IMR-90 (cell line): ENCODE data around the gene LCN12. TPM values are rescaled to one million over a fixed set of nuclear protein-coding genes. Genes with fewer than 3 reads are reported as not detected.

Source experiments
- ATAC-seq: fragments of 200-7000 bp; cut with Tn5 transposase; 2 replicates; pipeline ENCODE4 v1.9.1; 2020; ENCODE audit warnings: low read depth, mild to moderate bottlenecking, moderate library complexity
- BruUV-seq: library from RNA; stranded (reverse); fragments of 400-500 nt; replicated peaks from 2 replicates; lab custom pipeline; 2021; lab: Mats Ljungman, UMichigan
- CTCF ChIA-PET: fragments of 300-600 bp; formaldehyde crosslinking; extraction: SDS; loops from one replicate; lab custom pipeline; 2021; ENCODE audit warnings: antibody characterized with exemption; lab: Yijun Ruan, JAX
- POLR2A ChIA-PET: fragments of 300-600 bp; sonication (Branson Sonifier 250); formaldehyde crosslinking; loops from one replicate; lab custom pipeline; 2022; ENCODE audit warnings: antibody characterized with exemption; ENCODE audit not compliant: unreplicated experiment; lab: Charles Lee
- DNase-seq: peaks from one replicate; pipeline ENCODE4 v3.0.0; 2013
- H2AFZ ChIP-seq: replicated peaks from 2 replicates; pipeline ENCODE3; 2013; ENCODE audit warnings: low read length, mild to moderate bottlenecking; ENCODE audit not compliant: poor library complexity
- H2AK5ac ChIP-seq: 2 replicates; pipeline ENCODE4 v1.6.1; 2013; ENCODE audit warnings: low read depth, low read length, inconsistent platforms
- H2AK9ac ChIP-seq: replicated peaks from 2 replicates; pipeline ENCODE3; 2013; ENCODE audit warnings: mild to moderate bottlenecking, low read depth, low read length, moderate library complexity; ENCODE audit not compliant: poor library complexity
- H2BK120ac ChIP-seq: 2 replicates; pipeline ENCODE4 v1.6.1; 2013; ENCODE audit warnings: low read depth, low read length, inconsistent platforms
- H2BK15ac ChIP-seq: 3 replicates; pipeline ENCODE4 v1.6.1; 2013; ENCODE audit warnings: low read depth, low read length, inconsistent platforms
- H2BK20ac ChIP-seq: 2 replicates; pipeline ENCODE4 v1.6.1; 2013; ENCODE audit warnings: low read depth, mild to moderate bottlenecking, inconsistent platforms, low read length, moderate library complexity
- H2BK5ac ChIP-seq: 2 replicates; pipeline ENCODE4 v1.6.1; 2013; ENCODE audit warnings: mild to moderate bottlenecking, low read depth, low read length, inconsistent platforms; ENCODE audit not compliant: poor library complexity, severe bottlenecking
- H3K14ac ChIP-seq: replicated peaks from 2 replicates; pipeline ENCODE4 v1.6.1; 2013; ENCODE audit warnings: low read depth, low read length, inconsistent platforms
- H3K18ac ChIP-seq: 2 replicates; pipeline ENCODE4 v1.6.1; 2013; ENCODE audit warnings: low read depth, low read length, control low read depth
- H3K23ac ChIP-seq: 2 replicates; pipeline ENCODE4 v1.6.1; 2013; ENCODE audit warnings: low read depth, low read length, inconsistent platforms
- H3K27ac ChIP-seq: 2 replicates; pipeline ENCODE4 v1.5.1; 2013; ENCODE audit warnings: mild to moderate bottlenecking, control low read depth, low read length; ENCODE audit not compliant: insufficient read depth
- H3K27me3 ChIP-seq: 2 replicates; pipeline ENCODE4 v1.6.1; 2013; ENCODE audit warnings: low read length; ENCODE audit not compliant: control insufficient read depth, insufficient read depth
- H3K36me3 ChIP-seq: 2 replicates; pipeline ENCODE4 v1.6.1; 2013; ENCODE audit warnings: low read length, mixed read lengths; ENCODE audit not compliant: control insufficient read depth, insufficient read depth
- H3K4ac ChIP-seq: 2 replicates; pipeline ENCODE4 v1.6.1; 2013; ENCODE audit warnings: low read depth, low read length, inconsistent platforms
- H3K4me1 ChIP-seq: 2 replicates; pipeline ENCODE4 v1.6.1; 2013; ENCODE audit warnings: low read length, mixed read lengths; ENCODE audit not compliant: control insufficient read depth, insufficient read depth
- H3K4me2 ChIP-seq: 2 replicates; pipeline ENCODE4 v1.6.1; 2013; ENCODE audit warnings: low read depth, mild to moderate bottlenecking, control low read depth, low read length, moderate library complexity
- H3K4me3 ChIP-seq: 2 replicates; pipeline ENCODE4 v1.5.1; 2013; ENCODE audit warnings: low read depth, mild to moderate bottlenecking, control low read depth, low read length, moderate library complexity; ENCODE audit not compliant: insufficient read depth
- H3K56ac ChIP-seq: 2 replicates; pipeline ENCODE4 v1.6.1; 2013; ENCODE audit warnings: low read length, inconsistent platforms; ENCODE audit not compliant: insufficient read depth; ENCODE audit errors: extremely low read depth
- H3K79me1 ChIP-seq, 2 experiments: 2 replicates each; pipeline ENCODE4 v1.6.1; 2013; ENCODE audit warnings: low read length in 2 of 2, inconsistent platforms in 1 of 2, low read depth in 1 of 2
- H3K9ac ChIP-seq: 2 replicates; pipeline ENCODE4 v1.6.1; 2013; ENCODE audit warnings: low read depth, low read length, control low read depth
- H3K9me1 ChIP-seq: 2 replicates; pipeline ENCODE4 v1.6.1; 2013; ENCODE audit warnings: low read length, inconsistent platforms; ENCODE audit not compliant: insufficient read depth
- H3K9me3 ChIP-seq: 2 replicates; pipeline ENCODE4 v1.6.1; 2013; ENCODE audit warnings: low read length; ENCODE audit not compliant: control insufficient read depth, insufficient read depth
- H4K20me1 ChIP-seq: 2 replicates; pipeline ENCODE4 v1.6.1; 2013; ENCODE audit warnings: low read length, inconsistent platforms; ENCODE audit not compliant: insufficient read depth
- H4K5ac ChIP-seq: 2 replicates; pipeline ENCODE4 v1.6.1; 2013; ENCODE audit warnings: mild to moderate bottlenecking, low read depth, low read length, control low read depth
- H4K8ac ChIP-seq, 2 experiments: 2 replicates each; pipeline ENCODE4 v1.6.1; 2013; ENCODE audit warnings: low read depth in 2 of 2, low read length in 2 of 2, control low read depth in 1 of 2, inconsistent platforms in 1 of 2
- H4K91ac ChIP-seq: 2 replicates; pipeline ENCODE4 v1.6.1; 2013; ENCODE audit warnings: low read depth, low read length, inconsistent platforms; ENCODE audit not compliant: insufficient read depth
- BHLHE40 ChIP-seq: fragments of 150-350 bp; IDR thresholded peaks from 2 replicates; pipeline ENCODE4 v1.6.1; 2016; ENCODE audit warnings: mild to moderate bottlenecking, low read depth, low read length
- CEBPB ChIP-seq: IDR thresholded peaks from 2 replicates; pipeline ENCODE4 v1.6.1; 2012; ENCODE audit warnings: low read depth, low read length, improper control_type of control experiment
- CHD1 ChIP-seq: IDR thresholded peaks from 2 replicates; pipeline ENCODE4 v1.6.1; 2012; ENCODE audit warnings: low read depth, low read length, improper control_type of control experiment
- FOS ChIP-seq: fragments of 150-350 bp; IDR thresholded peaks from 2 replicates; pipeline ENCODE4 v1.6.1; 2016; ENCODE audit warnings: low read depth, low read length
- MAFK ChIP-seq: IDR thresholded peaks from 2 replicates; pipeline ENCODE4 v1.6.1; 2012; ENCODE audit warnings: low read depth, low read length, improper control_type of control experiment
- MAZ ChIP-seq: IDR thresholded peaks from 2 replicates; pipeline ENCODE4 v1.6.1; 2012; ENCODE audit warnings: low read depth, mild to moderate bottlenecking, low read length, improper control_type of control experiment, moderate library complexity, borderline replicate concordance
- MXI1 ChIP-seq: IDR thresholded peaks from 2 replicates; pipeline ENCODE4 v1.6.1; 2012; ENCODE audit warnings: low read depth, mild to moderate bottlenecking, low read length, moderate library complexity, borderline replicate concordance
- NFE2L2 ChIP-seq: fragments of 150-350 bp; IDR thresholded peaks from 2 replicates; pipeline ENCODE4 v1.6.1; 2016; ENCODE audit warnings: low read depth, mild to moderate bottlenecking, low read length
- POLR2A ChIP-seq: IDR thresholded peaks from 2 replicates; pipeline ENCODE4 v1.6.1; 2012; ENCODE audit warnings: mild to moderate bottlenecking, low read depth, low read length
- RAD21 ChIP-seq: IDR thresholded peaks from 2 replicates; pipeline ENCODE4 v1.6.1; 2012; ENCODE audit warnings: low read length, improper control_type of control experiment
- RCOR1 ChIP-seq: IDR thresholded peaks from 2 replicates; pipeline ENCODE4 v1.6.1; 2012; ENCODE audit warnings: mild to moderate bottlenecking, low read length, improper control_type of control experiment; ENCODE audit not compliant: insufficient replicate concordance
- RFX5 ChIP-seq: IDR thresholded peaks from 2 replicates; pipeline ENCODE4 v1.8.0; 2012; ENCODE audit warnings: low read depth, mild to moderate bottlenecking, low read length, moderate library complexity
- SMC3 ChIP-seq: fragments of 150-350 bp; IDR thresholded peaks from 2 replicates; pipeline ENCODE4 v1.6.1; 2016; ENCODE audit warnings: low read depth, mild to moderate bottlenecking, antibody characterized with exemption, low read length, moderate library complexity
- WGBS, 2 experiments: methylation state at CpG; one replicate each; pipeline versions ENCODE4 v1.1.5 to v1.1.7; 2013; ENCODE audit warnings: missing lambda C conversion rate in 2 of 2; ENCODE audit not compliant: insufficient read length in 1 of 2; ENCODE audit errors: extremely low coverage in 2 of 2; 5-methylcytosine and 5-hydroxymethylcytosine counted together
- dilution Hi-C: fragments of 300-500 bp; cut with HindIII; formaldehyde crosslinking; loops from one replicate; pipeline ENCODE4 v1.14.3; 2018; ENCODE audit warnings: low sequenced_read_pairs; ENCODE audit not compliant: unreplicated experiment
- in situ Hi-C: fragments of 300-500 bp; cut with MboI; formaldehyde crosslinking; loops from 3 replicates; pipeline ENCODE4 v1.14.3; 2019; ENCODE audit warnings: low sequenced_read_pairs, inconsistent platforms, mixed read lengths
- intact Hi-C: fragments of 100-400 bp; cut with micrococcal nuclease; formaldehyde crosslinking; loops from 2 replicates; pipeline ENCODE4 v1.10.0; 2022
- polyA plus RNA-seq, 3 experiments: library from polyadenylated mRNA; depleted of rRNA; stranded (reverse); fragments of >200 nt; gene quantifications; 2 replicates each; pipeline ENCODE4 v1.2.3, GENCODE V29; 2012; ENCODE audit warnings: low replicate concordance in 1 of 3
- total RNA-seq: library from RNA; depleted of rRNA; stranded (reverse); fragments of >200 nt; gene quantifications from 2 replicates; pipeline ENCODE4 v1.2.3, GENCODE V29; 2012
- TF ChIP-seq, protein P1 (sequence below): fragments of 150-350 bp; IDR thresholded peaks from 2 replicates; pipeline ENCODE4 v1.6.1; 2017; ENCODE audit warnings: mild to moderate bottlenecking, antibody characterized with exemption, low read length, low read depth
- TF ChIP-seq, protein P2 (sequence below): conservative IDR thresholded peaks from 2 replicates; pipeline ENCODE4 v1.5.1; 2012; ENCODE audit warnings: mild to moderate bottlenecking, low read depth, low read length, improper control_type of control experiment
- TF ChIP-seq, protein P3 (sequence below): fragments of 150-350 bp; IDR thresholded peaks from 2 replicates; pipeline ENCODE4 v1.6.1; 2016; ENCODE audit warnings: low read depth, mild to moderate bottlenecking, low read length, moderate library complexity, borderline replicate concordance

The LCN12 gene
- total and polyA plus RNA-seq, 2 of the 4 experiments (the other 2 are of a cell fraction) = 0.12 TPM; not detected in 1

DNA sequence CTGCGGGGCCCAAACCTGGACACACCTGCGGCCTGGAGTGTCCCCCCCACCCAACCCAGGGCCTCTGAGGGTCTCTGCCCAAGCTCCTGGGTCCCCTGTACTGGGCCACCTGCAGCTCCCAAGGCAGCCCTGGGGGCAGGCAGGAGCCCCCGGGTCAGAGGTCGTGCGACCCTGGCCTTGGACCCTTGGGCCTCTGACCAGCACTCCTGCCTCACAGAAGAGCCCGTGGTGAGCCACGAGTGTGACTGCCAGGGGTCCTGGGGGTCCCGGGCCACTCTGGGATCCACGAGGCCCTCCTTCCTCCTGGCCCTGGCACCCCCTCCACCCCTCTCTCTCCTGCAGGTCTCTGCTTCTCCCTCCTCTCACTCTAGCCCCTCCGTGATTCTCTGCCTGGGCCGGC is 20.3 kb downstream of the LCN12 start:
- DNase-seq (no peak), ATAC-seq (no peak)
- Histone ChIP-seq H3K4me2 (no peak overlapping the region), H4K5ac (no peak overlapping the region), H3K9me1 (no peaks in the 10 kb centered on the region), H3K36me3 (no peaks in the 10 kb centered on the region), H3K56ac (no peak overlapping the region), H4K8ac (no peak overlapping the region), H3K4ac (no peak overlapping the region), H3K27ac (no peak overlapping the region), H3K9me3 (no peaks in the 10 kb centered on the region), H3K23ac (no peak overlapping the region), H2BK20ac (no peak overlapping the region), H4K20me1 (no peaks in the 10 kb centered on the region), H2AK9ac (no peak overlapping the region), H3K9ac (no peak overlapping the region), H3K4me3 (no peak overlapping the region), H2AK5ac (no peak overlapping the region), H3K18ac (no peak overlapping the region), H3K27me3 (peaks cover 17% of the 10 kb centered on the region; the same call in 1 of the 2 replicates), H2AFZ (no peak overlapping the region), H2BK5ac (no peak overlapping the region), H4K91ac (no peak overlapping the region), H3K14ac (no peak overlapping the region), H3K79me1 (no peaks in the 10 kb centered on the region), H2BK120ac (no peak overlapping the region), H3K4me1 (peaks cover 5% of the 10 kb centered on the region; the same call in 1 of the 2 replicates), H2BK15ac (no peak overlapping the region)
- dilution Hi-C loops = no loop called here
- CTCF ChIA-PET = no interaction called here
- POLR2A ChIA-PET = no interaction called here
- TF ChIP-seq, protein P1, sequence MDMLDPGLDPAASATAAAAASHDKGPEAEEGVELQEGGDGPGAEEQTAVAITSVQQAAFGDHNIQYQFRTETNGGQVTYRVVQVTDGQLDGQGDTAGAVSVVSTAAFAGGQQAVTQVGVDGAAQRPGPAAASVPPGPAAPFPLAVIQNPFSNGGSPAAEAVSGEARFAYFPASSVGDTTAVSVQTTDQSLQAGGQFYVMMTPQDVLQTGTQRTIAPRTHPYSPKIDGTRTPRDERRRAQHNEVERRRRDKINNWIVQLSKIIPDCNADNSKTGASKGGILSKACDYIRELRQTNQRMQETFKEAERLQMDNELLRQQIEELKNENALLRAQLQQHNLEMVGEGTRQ = no peak
- TF ChIP-seq MAZ (no peak), NFE2L2 (no peak), CHD1 (no peak), FOS (no peak), RCOR1 (no peak), POLR2A (no peak), RFX5 (no peak), RAD21 (no peak), MAFK (no peak), CEBPB (no peak), BHLHE40 (no peak), MXI1 (no peak), SMC3 (no peak)
- TF ChIP-seq, protein P2, sequence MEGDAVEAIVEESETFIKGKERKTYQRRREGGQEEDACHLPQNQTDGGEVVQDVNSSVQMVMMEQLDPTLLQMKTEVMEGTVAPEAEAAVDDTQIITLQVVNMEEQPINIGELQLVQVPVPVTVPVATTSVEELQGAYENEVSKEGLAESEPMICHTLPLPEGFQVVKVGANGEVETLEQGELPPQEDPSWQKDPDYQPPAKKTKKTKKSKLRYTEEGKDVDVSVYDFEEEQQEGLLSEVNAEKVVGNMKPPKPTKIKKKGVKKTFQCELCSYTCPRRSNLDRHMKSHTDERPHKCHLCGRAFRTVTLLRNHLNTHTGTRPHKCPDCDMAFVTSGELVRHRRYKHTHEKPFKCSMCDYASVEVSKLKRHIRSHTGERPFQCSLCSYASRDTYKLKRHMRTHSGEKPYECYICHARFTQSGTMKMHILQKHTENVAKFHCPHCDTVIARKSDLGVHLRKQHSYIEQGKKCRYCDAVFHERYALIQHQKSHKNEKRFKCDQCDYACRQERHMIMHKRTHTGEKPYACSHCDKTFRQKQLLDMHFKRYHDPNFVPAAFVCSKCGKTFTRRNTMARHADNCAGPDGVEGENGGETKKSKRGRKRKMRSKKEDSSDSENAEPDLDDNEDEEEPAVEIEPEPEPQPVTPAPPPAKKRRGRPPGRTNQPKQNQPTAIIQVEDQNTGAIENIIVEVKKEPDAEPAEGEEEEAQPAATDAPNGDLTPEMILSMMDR = no peak
- TF ChIP-seq, protein P3, sequence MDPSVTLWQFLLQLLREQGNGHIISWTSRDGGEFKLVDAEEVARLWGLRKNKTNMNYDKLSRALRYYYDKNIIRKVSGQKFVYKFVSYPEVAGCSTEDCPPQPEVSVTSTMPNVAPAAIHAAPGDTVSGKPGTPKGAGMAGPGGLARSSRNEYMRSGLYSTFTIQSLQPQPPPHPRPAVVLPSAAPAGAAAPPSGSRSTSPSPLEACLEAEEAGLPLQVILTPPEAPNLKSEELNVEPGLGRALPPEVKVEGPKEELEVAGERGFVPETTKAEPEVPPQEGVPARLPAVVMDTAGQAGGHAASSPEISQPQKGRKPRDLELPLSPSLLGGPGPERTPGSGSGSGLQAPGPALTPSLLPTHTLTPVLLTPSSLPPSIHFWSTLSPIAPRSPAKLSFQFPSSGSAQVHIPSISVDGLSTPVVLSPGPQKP = no peak
- no TSS peak for BruUV-seq
- intact Hi-C loops = no loop called here
- in situ Hi-C loops = no loop called here
- 64% methylated on average over 5 of the region's 11 CpGs; no CpG with 5 or more reads in 1 of the 2 experiments for WGBS, 2 experiments
